HCT116 (cell line): ENCODE data around the gene PPP2R5C.

Experiments
- CBX3 ChIP-seq: IDR thresholded peaks from 2 replicates; pipeline ENCODE4 v1.6.1; 2012; ENCODE audit warnings: low read depth
- CEBPB ChIP-seq: IDR thresholded peaks from 2 replicates; pipeline ENCODE4 v1.6.1; 2012; ENCODE audit warnings: low read depth
- CTCF ChIP-seq, 3 experiments: fragments of 200-600 bp in 1 of 3; sonication (generic) in 1 of 3; IDR thresholded peaks in 2 of 3; conservative IDR thresholded peaks in 1 of 3; 2 replicates each; pipeline ENCODE4 v1.5.1; 2012 to 2017; ENCODE audit warnings: low read depth in 2 of 3, low read length in 2 of 3, antibody characterized with exemption in 1 of 3, borderline replicate concordance in 1 of 3, control low read depth in 1 of 3, mild to moderate bottlenecking in 1 of 3, mixed read lengths in 1 of 3, mixed run types in 1 of 3, moderate library complexity in 1 of 3; ENCODE audit not compliant: insufficient read depth in 1 of 3
- ELF1 ChIP-seq: IDR thresholded peaks from 2 replicates; pipeline ENCODE4 v1.6.1; 2012; ENCODE audit warnings: low read depth, borderline replicate concordance
- FOSL1 ChIP-seq: IDR thresholded peaks from 2 replicates; pipeline ENCODE4 v1.6.1; 2012; ENCODE audit warnings: low read depth
- JUND ChIP-seq: IDR thresholded peaks from 2 replicates; pipeline ENCODE4 v1.6.1; 2012
- POLR2A ChIP-seq: IDR thresholded peaks from 2 replicates; pipeline ENCODE4 v1.7.0; 2011; ENCODE audit warnings: borderline replicate concordance; ENCODE audit not compliant: insufficient read depth, insufficient read length; ENCODE audit errors: extremely low read depth
- POLR2AphosphoS5 ChIP-seq: IDR thresholded peaks from 2 replicates; pipeline ENCODE4 v1.6.1; 2011; ENCODE audit warnings: mild to moderate bottlenecking, low read depth, low read length, moderate library complexity
- REST ChIP-seq: IDR thresholded peaks from 2 replicates; pipeline ENCODE4 v1.6.1; 2012; ENCODE audit warnings: low read depth
- SIN3A ChIP-seq: IDR thresholded peaks from 2 replicates; pipeline ENCODE4 v1.6.1; 2012; ENCODE audit warnings: low read depth
- SP1 ChIP-seq: IDR thresholded peaks from 2 replicates; pipeline ENCODE4 v1.6.1; 2012; ENCODE audit warnings: low read depth
- SRF ChIP-seq: IDR thresholded peaks from 2 replicates; pipeline ENCODE4 v1.6.1; 2012; ENCODE audit warnings: low read depth
- YY1 ChIP-seq: IDR thresholded peaks from 2 replicates; pipeline ENCODE4 v1.6.1; 2011; ENCODE audit warnings: low read length, low read depth, moderate library complexity, mild to moderate bottlenecking; ENCODE audit not compliant: insufficient replicate concordance; ENCODE audit errors: extremely low read depth

GRCh38 chr14:101939646-101940170, 178.2 kb downstream of the PPP2R5C start:
- TF ChIP-seq CBX3 (no peak), POLR2A (no peak), SIN3A (no peak), CEBPB (no peak), CTCF (IDR thresholded peaks at IDR 0.05 in 2 of 3, conservative IDR thresholded peaks at IDR 0.05 in 1 of 3; ENCODE audit: borderline replicate concordance in 1 of 3, insufficient read depth in 1 of 3, low read depth in 2 of 3, low read length in 2 of 3) (no peak), YY1 (no peak), POLR2AphosphoS5 (no peak), SP1 (no peak), FOSL1 (no peak), ELF1 (no peak), SRF (no peak), JUND (no peak), REST (no peak)
